ENCODE results near the gene STXBP4.
A peak's percentile ranks its signal among the peaks of the same experiment; 100 is the strongest.

The STXBP4 gene, protein sequence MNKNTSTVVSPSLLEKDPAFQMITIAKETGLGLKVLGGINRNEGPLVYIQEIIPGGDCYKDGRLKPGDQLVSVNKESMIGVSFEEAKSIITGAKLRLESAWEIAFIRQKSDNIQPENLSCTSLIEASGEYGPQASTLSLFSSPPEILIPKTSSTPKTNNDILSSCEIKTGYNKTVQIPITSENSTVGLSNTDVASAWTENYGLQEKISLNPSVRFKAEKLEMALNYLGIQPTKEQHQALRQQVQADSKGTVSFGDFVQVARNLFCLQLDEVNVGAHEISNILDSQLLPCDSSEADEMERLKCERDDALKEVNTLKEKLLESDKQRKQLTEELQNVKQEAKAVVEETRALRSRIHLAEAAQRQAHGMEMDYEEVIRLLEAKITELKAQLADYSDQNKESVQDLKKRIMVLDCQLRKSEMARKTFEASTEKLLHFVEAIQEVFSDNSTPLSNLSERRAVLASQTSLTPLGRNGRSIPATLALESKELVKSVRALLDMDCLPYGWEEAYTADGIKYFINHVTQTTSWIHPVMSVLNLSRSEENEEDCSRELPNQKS

DNA sequence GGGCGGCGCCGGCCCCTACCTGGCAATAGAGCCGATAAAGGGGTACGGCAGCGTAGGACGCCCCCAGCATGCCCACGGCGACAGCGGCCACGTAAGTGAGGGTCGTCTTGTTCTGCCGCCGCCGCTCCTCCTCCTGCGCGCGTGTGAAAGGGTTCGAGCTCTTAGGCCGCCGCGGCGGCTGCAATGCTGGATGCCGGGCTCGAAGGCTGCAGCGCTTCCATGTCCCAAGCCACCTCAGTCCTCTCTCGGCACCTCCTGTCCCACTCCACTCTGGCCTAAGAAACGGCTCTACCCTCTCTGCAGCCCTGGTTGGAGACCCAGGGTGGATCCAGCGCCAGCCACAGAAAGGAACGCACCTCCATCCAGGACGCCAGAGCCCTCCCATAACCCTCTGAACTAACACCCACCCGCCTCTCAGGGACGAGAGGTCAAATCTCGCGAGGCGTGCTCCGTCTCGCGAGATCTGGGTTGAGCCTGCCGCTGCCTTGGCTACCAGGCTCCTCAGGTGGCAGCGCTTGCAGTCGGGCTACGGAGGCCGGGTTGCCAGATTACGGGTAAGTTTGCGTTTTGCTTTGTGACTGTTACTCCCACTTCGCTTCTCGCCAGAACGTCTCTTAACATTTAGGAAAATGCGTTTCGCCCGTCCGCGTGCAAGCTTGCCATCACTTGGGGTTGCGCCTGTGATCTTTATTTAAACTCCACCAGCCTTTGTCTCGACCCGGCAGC lies at the start of gene STXBP4, which contains the start of gene COX11:
Gene STXBP4 (plus strand): TSS at position 504 of the 726 bp plus-strand sequence. CDS start 17,455 bp downstream, outside the sequence.
Gene COX11 (minus strand): TSS at position 393 of the 726 bp plus-strand sequence. CDS start 8 bp downstream, at position 385.
- FAIRE-seq, result peak; percentile 31

DNA sequence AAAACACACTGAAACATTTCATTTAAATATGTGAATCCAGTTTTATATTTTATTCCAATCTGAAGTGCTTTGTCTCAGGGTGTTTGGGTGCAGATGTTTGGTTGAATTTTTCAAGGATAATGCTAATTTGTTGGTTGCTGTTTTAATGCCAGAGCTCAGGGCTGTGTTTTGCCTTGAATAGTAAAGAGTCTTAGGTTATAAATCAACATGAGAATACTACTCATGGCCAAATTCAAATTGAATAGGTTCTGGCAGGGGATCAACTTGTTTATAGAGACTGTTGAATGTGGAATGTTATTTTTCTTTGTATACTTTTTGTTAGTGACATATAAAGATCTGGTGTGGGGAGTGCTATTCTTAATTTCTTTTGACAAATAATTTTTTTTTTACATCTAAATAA lies 49.1 kb upstream of the STXBP4 start:
- FAIRE-seq, result no peak

DNA sequence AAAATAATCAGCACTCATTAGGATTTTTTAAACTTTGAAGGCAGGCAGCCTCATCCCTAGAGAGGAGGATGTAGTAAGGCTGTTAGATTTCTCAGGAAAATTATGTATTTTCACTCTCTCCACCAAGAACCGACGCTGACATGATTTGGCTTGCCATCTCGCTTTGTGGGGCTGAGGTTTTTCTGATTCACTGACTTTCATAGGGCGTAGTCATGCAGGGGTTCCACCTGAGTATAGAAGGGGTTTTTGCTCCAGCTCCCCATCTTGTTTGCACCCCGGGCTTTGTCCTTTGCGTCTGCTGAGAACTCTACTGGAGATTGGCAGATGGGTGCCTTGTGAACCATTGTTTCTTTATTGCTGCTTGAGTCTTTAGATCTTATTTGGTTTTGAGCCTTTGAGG lies 47.7 kb upstream of the STXBP4 start:
- FAIRE-seq, result no peak

DNA sequence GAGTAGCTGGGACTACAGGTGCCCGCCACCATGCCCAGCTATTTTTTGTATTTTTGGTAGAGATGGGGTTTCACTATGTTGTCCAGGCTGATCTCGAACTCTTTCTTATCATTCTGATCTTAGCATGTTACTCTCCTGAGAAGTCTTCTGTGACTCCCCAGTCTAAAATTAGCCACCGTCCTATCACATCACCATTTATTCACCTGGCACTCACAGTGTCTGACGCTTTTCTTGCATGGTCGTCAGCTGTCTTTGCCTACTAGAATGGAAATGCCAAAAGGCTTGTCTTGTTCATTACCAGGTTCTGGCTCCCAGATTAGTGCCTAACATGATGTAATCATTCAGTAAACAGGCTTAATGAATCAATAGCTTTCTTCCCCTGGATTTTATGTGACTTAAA lies 44.2 kb upstream of the STXBP4 start:
- FAIRE-seq, result no peak

DNA sequence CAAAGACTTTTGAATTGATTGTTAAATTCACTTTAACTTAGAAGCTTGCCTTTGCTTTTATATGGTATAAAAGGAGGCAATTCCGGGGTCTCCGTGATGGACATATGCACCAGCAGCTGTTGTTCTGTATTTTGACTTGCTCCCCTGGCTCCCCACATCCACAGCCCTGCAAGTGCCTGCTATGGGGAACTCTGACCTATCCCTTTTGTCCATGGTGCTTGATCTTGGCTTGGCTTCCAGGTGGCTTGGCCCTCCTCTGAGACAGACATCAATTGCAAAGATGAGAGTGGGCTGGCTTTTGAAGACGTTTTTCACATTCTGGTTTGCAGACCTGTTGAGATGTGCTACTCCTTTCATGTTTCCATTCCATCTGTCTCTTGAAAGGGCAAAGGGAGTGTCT lies 41.0 kb upstream of the STXBP4 start:
- no peak for FAIRE-seq

DNA sequence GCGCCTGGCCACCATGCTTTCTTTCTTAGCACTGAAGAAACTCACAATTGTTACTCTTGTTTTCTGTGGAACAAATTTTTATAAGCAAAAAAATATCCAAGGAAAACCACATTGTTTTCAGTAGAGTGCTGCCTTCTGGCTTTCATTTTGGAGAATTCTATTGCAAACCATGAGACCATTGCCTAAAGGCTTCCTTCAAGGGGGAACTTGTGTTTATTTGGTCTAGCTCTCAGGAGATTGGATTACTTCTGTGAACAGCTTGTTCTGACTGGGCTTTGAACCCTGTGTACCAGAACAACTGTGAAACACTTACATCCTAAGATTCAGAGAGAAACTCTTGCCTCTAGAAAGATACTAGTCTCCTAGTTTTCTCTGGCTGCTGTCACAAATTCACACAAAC lies 35.9 kb upstream of the STXBP4 start:
- FAIRE-seq, result no peak

DNA sequence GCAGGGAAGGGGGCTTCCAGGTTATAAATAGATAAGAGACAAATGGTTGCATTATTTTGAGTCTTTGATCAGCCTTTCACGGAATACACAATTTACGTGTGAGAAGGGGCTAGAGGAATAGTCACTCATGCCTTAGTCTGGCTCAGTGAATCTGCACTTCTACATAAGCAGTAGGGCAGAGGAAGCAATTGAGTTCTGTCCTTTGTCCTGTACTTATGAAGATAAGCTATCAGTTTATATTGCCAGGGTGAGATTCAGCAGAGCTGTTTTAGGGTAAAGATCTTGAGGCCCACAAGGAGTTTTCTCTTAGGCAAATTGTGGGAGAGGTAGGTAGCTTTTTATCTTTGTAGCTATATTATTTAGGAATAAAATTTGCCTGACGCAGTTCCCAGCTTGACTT lies 34.6 kb upstream of the STXBP4 start:
- FAIRE-seq, result no peak

DNA sequence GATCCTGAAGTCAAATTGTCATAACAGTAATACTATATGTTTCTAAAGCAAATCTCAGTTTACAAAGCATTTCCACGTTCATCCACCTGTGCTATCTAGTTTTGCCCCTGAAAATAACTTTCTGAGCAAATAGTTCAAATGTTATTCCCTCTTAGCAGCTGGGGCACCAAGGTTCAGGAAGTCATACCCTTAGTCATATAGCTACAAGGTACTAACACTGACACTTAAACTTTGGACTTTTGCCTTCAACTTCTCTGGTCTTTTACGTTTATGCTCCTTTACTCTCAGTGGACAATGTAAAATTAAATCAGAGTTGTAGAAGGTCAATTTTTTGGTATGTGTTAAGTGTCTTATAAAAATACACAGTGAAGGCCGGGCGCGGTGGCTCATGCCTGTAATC lies 33.1 kb upstream of the STXBP4 start:
- no peak for FAIRE-seq

DNA sequence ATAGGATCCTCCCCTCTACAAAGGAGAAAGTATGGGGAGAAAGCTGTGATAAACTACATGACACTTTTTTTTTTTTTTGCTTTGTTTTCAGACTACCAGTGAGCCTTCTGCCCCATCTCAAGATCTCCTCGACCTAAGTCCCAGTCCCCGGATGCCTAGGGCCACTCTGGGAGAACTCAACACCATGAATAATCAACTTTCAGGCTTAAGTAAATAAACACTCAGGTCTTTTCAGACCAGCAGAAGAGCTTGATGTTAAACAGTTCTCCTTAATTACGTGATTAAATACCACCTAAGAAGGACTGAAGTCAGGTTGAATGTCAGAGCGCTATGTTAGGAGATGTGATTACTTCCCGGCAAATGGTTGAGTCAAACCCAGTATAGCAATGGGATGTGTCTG lies 31.5 kb upstream of the STXBP4 start:
- no peak for FAIRE-seq

DNA sequence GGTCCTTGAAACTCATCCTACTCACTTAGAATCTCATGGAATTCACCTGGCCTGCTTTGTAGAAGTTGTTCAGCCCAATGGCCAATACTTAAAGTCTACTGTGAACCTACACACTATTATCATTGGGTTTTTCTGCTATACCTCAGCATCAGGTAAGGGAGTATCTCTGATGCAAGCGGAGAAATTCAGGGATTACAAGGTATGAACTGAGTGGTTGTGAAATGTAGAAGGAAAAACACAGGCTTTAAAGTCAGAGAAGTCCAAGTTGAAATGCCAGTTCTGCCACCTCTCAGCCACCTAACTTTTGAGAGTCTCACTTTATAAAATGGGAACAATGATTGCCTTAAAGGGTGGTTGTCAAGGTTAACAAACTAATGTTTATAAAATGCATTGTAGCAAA lies 31.1 kb upstream of the STXBP4 start:
- FAIRE-seq, result no peak

DNA sequence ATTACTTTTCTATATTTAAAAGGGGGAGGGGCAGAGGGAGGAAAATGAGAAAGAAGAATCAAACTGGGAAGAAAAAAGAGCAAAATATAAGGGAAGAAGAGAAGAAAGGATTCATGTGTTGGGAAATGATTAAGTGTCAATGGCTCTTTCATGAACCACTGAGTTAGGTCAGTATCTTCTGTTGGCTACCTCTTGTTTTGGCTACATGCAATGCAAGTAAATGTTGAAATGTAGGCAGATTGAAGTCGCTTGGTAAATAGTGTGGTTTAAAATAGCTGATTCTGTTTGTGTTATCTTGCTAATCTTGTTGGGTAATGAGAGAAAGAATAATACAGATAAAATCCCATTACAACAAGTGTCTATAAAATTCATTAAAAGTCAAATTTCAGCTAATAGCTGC lies 27.3 kb upstream of the STXBP4 start:
- FAIRE-seq, result no peak

DNA sequence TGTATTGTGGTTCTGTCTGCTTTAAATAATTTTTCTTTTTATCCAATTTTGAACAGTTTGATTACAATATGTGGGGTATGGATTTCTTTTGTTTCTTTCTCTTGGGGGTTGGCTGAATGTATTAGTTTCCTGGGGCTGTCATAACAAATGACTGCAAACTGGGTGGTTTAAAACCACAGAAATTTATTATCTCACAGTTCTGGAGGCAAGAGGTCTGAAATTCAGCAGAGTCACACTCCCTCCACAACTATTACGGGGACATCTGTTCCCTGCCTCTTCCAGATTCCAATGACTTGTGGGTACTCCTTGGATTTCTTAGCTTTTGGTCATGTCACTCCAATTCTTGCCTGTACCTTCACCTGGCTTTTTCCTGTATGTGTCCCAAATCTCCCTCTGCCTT lies 23.8 kb upstream of the STXBP4 start:
- FAIRE-seq, result no peak

DNA sequence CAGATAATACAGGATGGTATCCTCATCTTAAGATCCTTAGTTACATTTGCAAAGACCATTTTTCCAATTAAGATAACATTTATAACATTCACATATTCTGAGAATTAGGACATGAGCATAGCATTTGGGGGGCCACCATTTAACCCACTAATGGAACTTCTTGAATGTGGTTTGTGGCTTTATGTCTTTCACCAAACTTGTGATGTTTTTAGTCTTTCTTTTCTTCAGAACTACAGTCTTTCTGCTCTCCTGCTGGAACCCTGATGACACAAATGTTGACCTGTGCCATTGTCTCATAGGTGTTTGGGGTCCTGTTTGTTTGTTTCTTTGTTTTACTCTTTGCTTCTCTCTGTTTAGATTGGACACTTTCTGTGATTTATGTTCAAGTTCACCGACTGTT lies 23.3 kb upstream of the STXBP4 start:
- FAIRE-seq, result no peak

DNA sequence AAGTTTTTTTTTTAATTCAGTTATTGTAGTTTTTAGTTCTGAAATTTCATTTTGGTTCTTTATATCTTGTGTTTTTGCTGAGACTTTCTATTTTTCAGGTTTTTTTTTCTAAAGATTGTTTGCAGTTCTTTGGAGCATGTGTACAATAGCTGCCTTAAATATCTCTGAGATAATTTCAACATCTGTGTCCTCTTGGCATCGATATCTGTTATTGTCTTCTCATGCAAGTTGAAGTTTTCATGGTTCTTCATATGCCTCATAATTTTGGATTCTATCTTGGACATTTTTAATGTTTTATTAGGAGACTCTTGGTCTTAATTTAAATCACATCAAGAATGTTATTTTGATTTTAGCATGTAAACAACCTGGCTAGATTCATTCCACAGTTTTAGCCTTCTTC lies 22.9 kb upstream of the STXBP4 start:
- no peak for FAIRE-seq

DNA sequence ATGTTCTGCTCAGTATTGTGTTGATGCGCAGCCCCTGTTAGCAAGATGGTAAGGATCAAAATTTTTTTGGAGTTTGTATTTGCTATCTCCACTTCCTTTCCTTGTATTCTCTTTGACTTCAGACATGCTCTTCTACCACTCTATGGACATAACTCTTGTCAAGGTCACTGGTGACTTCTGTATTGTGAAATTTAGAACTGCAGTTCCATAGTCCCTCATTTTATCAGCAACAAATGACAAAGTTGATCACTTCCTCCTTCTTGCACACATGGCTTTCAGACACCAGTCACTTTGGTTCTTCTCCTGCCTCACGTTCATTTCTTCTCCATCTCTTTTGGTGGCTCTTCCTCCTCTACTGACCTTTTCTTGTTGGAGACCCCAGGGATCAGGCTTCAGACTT lies 21.2 kb upstream of the STXBP4 start:
- no peak for FAIRE-seq

DNA sequence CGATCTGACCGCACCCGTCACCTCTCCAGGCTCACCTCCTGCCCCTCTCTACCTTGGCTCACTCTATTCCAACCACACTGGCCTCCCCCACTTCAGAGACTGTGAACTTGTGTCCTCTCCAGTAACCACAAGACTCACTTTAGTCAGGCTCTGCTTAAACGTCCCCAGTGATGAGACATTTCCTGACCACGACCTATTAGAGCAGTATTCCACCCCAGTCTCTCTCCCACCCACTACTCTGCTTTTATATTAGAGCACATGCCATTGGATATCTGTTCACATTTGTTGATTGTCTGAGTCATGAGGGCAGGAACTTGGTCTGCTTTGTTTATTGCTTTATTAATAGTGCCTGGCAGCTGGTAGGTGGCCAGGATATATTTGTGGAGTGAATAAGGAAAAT lies 20.2 kb upstream of the STXBP4 start:
- no peak for FAIRE-seq

DNA sequence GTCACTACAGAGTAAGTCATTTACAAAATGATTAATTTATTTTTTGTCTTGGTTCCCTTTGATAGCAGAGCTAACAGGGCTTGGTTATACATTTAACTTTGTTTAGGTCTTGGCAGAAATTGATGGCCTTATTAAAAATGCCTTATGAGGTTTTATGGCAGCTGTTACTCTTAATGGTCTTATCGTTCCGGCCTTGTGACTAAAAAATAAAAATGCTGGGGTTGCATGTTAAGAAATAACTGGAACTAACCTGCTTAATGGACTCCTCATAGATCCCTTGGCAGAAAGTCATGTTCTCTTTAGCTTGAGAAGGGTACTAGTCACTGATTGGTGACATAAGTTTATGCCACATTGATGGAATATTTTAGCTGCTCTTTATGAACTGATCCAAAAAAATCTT lies 18.4 kb upstream of the STXBP4 start:
- no peak for FAIRE-seq

DNA sequence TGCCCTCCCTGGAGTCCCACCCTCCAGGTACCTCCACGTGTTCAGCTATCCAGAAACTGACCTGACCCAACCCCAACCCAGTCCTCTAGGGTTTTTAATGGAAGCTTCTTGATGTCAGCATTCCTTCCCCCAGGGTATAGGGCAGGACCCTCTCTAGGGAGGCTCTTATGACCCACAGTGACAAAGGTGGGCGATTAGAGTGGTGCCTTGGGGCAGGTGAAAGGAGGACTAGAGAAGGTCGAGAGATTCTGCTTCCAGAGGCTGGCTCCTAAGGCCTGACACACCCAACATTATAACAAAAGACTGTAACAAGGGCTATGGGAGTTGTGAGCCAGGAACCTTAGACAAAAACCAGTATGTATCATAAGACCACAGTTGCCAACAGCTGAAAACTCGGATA lies 17.3 kb upstream of the STXBP4 start:
- FAIRE-seq, result no peak

DNA sequence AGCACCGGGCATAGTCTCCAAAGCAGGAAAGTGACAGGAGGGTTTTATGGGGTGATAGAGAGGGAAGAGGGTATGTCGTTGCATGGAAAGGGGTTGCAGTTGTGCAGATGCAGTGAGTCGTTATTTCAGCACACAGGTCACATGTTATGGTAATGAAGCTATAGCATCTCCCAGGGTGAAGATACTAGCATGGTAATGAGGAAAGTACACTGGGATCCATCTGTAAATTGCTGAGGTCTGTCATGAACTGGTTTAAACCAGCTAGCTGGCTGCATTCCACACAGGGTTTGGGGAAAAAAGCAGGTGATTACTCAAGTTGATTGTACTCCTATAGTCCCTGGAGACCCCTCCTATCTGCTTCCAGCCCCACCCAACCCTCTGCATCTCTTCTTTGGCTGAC lies 11.8 kb upstream of the STXBP4 start:
- no peak for FAIRE-seq

DNA sequence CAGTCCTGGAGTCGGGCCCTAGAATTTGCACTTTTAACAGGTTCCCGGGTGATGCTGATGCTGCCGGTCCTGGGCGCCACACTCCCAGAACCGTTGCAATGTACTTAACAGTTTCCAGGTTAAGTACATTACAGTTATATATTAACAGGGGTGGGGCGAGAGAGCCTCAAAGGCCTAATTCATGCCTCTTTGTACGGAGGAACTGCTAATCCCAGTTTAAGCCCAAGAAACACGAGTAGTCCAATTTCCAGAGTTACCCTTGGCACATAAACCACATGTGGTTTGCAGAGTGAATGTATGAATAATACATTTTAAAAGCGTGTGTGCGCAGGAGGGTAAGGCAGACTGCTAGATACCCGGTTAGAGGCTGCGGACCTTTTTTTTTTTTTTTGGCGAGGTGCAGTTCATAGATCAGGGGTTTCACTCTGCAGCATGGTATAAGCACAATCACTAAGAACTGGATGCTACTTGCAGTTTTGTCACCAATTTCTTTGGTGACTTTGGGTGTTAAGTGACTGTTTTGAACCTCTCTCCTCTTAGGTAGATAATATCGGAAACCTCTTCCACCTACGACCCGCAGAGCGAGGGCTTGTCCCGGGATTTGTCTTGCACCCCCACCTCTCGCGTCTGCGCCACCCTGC lies 824 bp upstream of the STXBP4 start:
- FAIRE-seq, result no peak

DNA sequence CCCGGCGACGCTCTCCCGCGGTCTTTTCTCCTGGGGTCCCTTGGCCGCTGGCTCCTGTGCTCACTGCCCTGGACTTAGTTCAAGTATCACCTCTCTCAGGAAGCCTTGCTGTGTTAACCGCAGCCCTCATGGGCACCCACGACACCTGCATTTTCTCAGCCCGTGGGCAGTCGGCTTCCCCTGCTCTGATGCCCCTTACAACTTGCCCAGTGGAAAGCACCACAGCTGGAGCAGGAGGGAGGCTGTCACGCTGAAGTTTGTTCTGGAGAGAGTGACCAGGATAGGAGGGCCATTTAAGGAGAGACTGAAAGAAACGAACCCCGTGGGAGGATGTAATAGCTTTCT lies 395 bp downstream of the STXBP4 start:
- no peak for FAIRE-seq

DNA sequence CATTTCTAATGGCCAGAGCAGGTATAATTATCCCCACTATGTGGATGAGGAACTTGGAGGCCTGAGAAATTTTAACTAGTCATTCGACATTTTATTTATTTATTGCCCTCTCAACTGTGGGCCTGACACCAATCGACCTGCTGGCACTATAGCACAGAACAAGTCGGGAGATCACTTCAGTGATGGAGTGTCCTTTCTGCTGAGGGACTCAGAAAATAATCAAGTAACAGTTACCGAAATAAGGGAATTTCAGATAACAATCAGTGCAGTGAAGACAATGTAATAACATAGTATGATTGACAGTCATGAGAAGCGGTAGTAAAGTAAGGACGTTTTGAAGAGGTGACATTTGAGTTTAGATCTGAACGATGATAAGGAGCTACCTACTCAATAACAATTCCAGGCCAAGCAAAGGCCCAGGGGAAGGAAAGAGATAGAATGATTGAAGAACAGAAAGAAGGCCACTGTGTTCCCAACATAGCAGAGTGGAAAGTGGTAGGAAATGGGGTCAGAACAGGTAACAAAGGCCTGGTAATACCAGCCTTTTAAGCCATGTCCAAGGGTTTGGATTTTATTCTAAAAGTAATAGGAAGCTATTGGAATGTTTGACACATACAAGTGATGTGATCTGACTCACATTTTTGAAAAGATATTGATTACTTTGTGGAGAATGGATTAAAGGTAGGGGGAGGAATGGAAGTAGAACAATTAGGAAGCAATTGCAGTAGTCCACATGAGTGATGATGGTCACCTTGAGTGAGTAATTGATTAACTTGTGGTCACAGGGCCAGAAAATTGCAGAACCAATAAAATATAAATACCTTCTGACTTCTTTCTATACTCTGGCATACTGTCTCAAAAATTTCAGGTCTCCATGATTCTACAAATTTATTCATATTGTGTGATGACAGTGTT lies 1.4 kb downstream of the STXBP4 start:
- FAIRE-seq, result no peak

All from endometrium (tissue), 2 donors.